Hepatocyte (in vitro differentiated cells): ENCODE results near the gene KASH5.

Experiments
- CTCF ChIP-seq: fragments of 200-600 bp; sonication (generic); IDR thresholded peaks from 2 replicates; pipeline ENCODE4 v1.5.1; 2016; ENCODE audit warnings: antibody characterized with exemption, mild to moderate bottlenecking; ENCODE audit not compliant: poor library complexity
- EZH2 ChIP-seq: fragments of 200-600 bp; sonication (generic); IDR thresholded peaks from 2 replicates; pipeline ENCODE4 v1.6.1; 2016; ENCODE audit warnings: antibody characterized with exemption, mild to moderate bottlenecking, borderline replicate concordance

- TF ChIP-seq CTCF (no peak), EZH2 (no peak)
Measured at GRCh38 chr19:49342291-49342721, 45.7 kb upstream of the KASH5 start.
